ENCODE results near the gene ASCL5. TPM values are rescaled to one million over a fixed set of nuclear protein-coding genes. Genes with fewer than 3 reads are reported as not detected.

Gene ASCL5
- total and polyA plus RNA-seq, 10 of the 15 experiments (the other 5 are each of a cell fraction or from before 2014, with no cell fraction given): 0.04 TPM; not detected in 9

- Histone ChIP-seq H2AFZ (ENCODE audit: control insufficient read depth, low read depth, low read length) (no peak overlapping the region), H3K4me2 (ENCODE audit: control insufficient read depth, insufficient read depth) (no peak overlapping the region), H3K9me3 (replicated peaks; ENCODE audit: control insufficient read depth, insufficient read depth, low read length) (no peaks in the 10 kb centered on the region), H3K79me2 (ENCODE audit: control insufficient read depth, insufficient read depth, low read length) (no peaks in the 10 kb centered on the region), H3K4me3 (no peak overlapping the region), H4K20me1 (ENCODE audit: control insufficient read depth, insufficient read depth) (no peaks in the 10 kb centered on the region), H3K36me3 (ENCODE audit: control insufficient read depth in 2 of 2, insufficient read depth in 2 of 2, low read length in 1 of 2) (no peaks in the 10 kb centered on the region), H3K27me3 (replicated peaks in 1 of 2; ENCODE audit: control insufficient read depth in 2 of 2, insufficient read depth in 2 of 2, low read length in 1 of 2) (no peaks in the 10 kb centered on the region; a peak in 2 of 4 replicates), H3K9ac (ENCODE audit: control insufficient read depth, insufficient read depth, low read length) (no peak overlapping the region), H3K27ac (ENCODE audit: control insufficient read depth, insufficient read depth) (no peak overlapping the region), H3K4me1 (ENCODE audit: control insufficient read depth, insufficient read depth, low read length) (peaks cover 7% of the 10 kb centered on the region)
- no peak for ATAC-seq
- FAIRE-seq: no peak
- RAD21 ChIA-PET (ENCODE audit: unreplicated experiment): no interaction called here
- no peak for DNase-seq (ENCODE audit: low read depth, low spot score)
- CTCF ChIA-PET: no interaction called here
- SMC1A ChIA-PET (ENCODE audit: uncharacterized antibody, unreplicated experiment): no interaction called here
- intact Hi-C loops (cut with micrococcal nuclease; ENCODE audit: unreplicated experiment): no loop called here
- POLR2A ChIA-PET: no interaction called here
- no TSS peak for BruUV-seq (replicated peaks)
- 48% methylated on average over 4 of the region's 4 CpGs for WGBS (ENCODE audit: insufficient coverage, insufficient replicate concordance, low lambda C conversion rate, missing lambda C conversion rate)
- in situ Hi-C loops (cut with MboI): no loop called here
- TF ChIP-seq, protein P1, sequence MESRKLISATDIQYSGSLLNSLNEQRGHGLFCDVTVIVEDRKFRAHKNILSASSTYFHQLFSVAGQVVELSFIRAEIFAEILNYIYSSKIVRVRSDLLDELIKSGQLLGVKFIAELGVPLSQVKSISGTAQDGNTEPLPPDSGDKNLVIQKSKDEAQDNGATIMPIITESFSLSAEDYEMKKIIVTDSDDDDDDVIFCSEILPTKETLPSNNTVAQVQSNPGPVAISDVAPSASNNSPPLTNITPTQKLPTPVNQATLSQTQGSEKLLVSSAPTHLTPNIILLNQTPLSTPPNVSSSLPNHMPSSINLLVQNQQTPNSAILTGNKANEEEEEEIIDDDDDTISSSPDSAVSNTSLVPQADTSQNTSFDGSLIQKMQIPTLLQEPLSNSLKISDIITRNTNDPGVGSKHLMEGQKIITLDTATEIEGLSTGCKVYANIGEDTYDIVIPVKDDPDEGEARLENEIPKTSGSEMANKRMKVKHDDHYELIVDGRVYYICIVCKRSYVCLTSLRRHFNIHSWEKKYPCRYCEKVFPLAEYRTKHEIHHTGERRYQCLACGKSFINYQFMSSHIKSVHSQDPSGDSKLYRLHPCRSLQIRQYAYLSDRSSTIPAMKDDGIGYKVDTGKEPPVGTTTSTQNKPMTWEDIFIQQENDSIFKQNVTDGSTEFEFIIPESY (IDR thresholded peaks at IDR 0.05): no peak
- TF ChIP-seq BCL11A (IDR thresholded peaks at IDR 0.05; ENCODE audit: low read depth, low read length): no peak
- no peak for TF ChIP-seq SMAD5 (IDR thresholded peaks at IDR 0.05; ENCODE audit: low read depth)
- no peak for TF ChIP-seq USF2 (IDR thresholded peaks at IDR 0.05; ENCODE audit: borderline replicate concordance, low read depth, low read length)
- no peak for TF ChIP-seq POLR2AphosphoS2 (IDR thresholded peaks at IDR 0.05; ENCODE audit: low read depth, low read length)
- no peak for TF ChIP-seq ZBTB4 (CRISPR knock-in tag; IDR thresholded peaks at IDR 0.05)
- no peak for TF ChIP-seq SIN3A (IDR thresholded peaks at IDR 0.05; ENCODE audit: low read depth, low read length)
- TF ChIP-seq, protein P2, sequence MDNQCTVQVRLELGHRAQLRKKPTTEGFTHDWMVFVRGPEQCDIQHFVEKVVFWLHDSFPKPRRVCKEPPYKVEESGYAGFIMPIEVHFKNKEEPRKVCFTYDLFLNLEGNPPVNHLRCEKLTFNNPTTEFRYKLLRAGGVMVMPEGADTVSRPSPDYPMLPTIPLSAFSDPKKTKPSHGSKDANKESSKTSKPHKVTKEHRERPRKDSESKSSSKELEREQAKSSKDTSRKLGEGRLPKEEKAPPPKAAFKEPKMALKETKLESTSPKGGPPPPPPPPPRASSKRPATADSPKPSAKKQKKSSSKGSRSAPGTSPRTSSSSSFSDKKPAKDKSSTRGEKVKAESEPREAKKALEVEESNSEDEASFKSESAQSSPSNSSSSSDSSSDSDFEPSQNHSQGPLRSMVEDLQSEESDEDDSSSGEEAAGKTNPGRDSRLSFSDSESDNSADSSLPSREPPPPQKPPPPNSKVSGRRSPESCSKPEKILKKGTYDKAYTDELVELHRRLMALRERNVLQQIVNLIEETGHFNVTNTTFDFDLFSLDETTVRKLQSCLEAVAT (IDR thresholded peaks at IDR 0.05): no peak
- TF ChIP-seq, protein P3, sequence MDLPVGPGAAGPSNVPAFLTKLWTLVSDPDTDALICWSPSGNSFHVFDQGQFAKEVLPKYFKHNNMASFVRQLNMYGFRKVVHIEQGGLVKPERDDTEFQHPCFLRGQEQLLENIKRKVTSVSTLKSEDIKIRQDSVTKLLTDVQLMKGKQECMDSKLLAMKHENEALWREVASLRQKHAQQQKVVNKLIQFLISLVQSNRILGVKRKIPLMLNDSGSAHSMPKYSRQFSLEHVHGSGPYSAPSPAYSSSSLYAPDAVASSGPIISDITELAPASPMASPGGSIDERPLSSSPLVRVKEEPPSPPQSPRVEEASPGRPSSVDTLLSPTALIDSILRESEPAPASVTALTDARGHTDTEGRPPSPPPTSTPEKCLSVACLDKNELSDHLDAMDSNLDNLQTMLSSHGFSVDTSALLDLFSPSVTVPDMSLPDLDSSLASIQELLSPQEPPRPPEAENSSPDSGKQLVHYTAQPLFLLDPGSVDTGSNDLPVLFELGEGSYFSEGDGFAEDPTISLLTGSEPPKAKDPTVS (IDR thresholded peaks at IDR 0.05; ENCODE audit: low read depth, low read length): no peak
- no peak for TF ChIP-seq SREBF2 (IDR thresholded peaks at IDR 0.05; ENCODE audit: low read length)
- TF ChIP-seq POU2F2 (IDR thresholded peaks at IDR 0.05; ENCODE audit: borderline replicate concordance, low read depth, low read length): no peak
- TF ChIP-seq IRF3 (IDR thresholded peaks at IDR 0.05): no peak
- TF ChIP-seq FOXK2 (IDR thresholded peaks at IDR 0.05): no peak
Measured at GRCh38 chr1:201172999-201173610, 46.1 kb upstream of the ASCL5 start.
